Loucy (cell line): Measurements from ENCODE around the gene TET3.
"Not testable (repeated sequence)": the region's sequence is repeated elsewhere in the genome, so short reads cannot be mapped to it uniquely, and the experiment has no call there.

Experiments
- H2AFZ ChIP-seq: fragments of 200-600 bp; sonication (generic); 2 replicates; pipeline ENCODE4 v1.6.0; 2016; ENCODE audit warnings: antibody characterized with exemption, mild to moderate bottlenecking, low read length, moderate library complexity
- H3F3A ChIP-seq: fragments of 200-600 bp; 2 replicates; pipeline ENCODE4 v1.6.0; 2016; ENCODE audit warnings: antibody characterized with exemption, low read depth, mild to moderate bottlenecking
- H3K27me3 ChIP-seq: fragments of 200-600 bp; sonication (generic); 2 replicates; pipeline ENCODE4 v1.6.1; 2014; ENCODE audit warnings: low read length, mild to moderate bottlenecking; ENCODE audit not compliant: insufficient read depth, poor library complexity, severe bottlenecking
- H3K36me3 ChIP-seq: fragments of 200-600 bp; sonication (generic); 2 replicates; pipeline ENCODE4 v1.6.1; 2016; ENCODE audit warnings: low read length; ENCODE audit not compliant: insufficient read depth
- H3K4me1 ChIP-seq: fragments of 200-600 bp; sonication (generic); 2 replicates; pipeline ENCODE4 v1.5.1; 2014; ENCODE audit warnings: low read length, mild to moderate bottlenecking; ENCODE audit not compliant: insufficient read depth, poor library complexity, severe bottlenecking
- H3K4me2 ChIP-seq: fragments of 200-600 bp; sonication (generic); 2 replicates; pipeline ENCODE4 v1.6.0; 2014; ENCODE audit warnings: antibody characterized with exemption, low read length, low read depth, mild to moderate bottlenecking; ENCODE audit not compliant: poor library complexity, severe bottlenecking
- H3K4me3 ChIP-seq: fragments of 200-600 bp; sonication (generic); 2 replicates; pipeline ENCODE4 v1.5.1; 2014; ENCODE audit warnings: low read length, mild to moderate bottlenecking, mixed read lengths; ENCODE audit not compliant: poor library complexity, severe bottlenecking
- H3K79me2 ChIP-seq: fragments of 200-600 bp; sonication (generic); 2 replicates; pipeline ENCODE4 v1.6.1; 2014; ENCODE audit warnings: low read length; ENCODE audit not compliant: insufficient read depth
- H3K9ac ChIP-seq: fragments of 200-600 bp; sonication (generic); 2 replicates; pipeline ENCODE4 v1.6.0; 2014; ENCODE audit warnings: mild to moderate bottlenecking, low read depth, low read length, moderate library complexity; ENCODE audit not compliant: poor library complexity, severe bottlenecking
- H3K9me2 ChIP-seq: fragments of 200-600 bp; sonication (generic); replicated peaks from 2 replicates; pipeline ENCODE4 v1.6.1; 2016; ENCODE audit warnings: low read depth, low read length, mixed read lengths
- H3K9me3 ChIP-seq: fragments of 200-600 bp; sonication (generic); 2 replicates; pipeline ENCODE4 v1.6.1; 2014; ENCODE audit warnings: mild to moderate bottlenecking, antibody characterized with exemption, low read length, low read depth; ENCODE audit not compliant: insufficient read depth
- H4K20me1 ChIP-seq: fragments of 200-600 bp; sonication (generic); 2 replicates; pipeline ENCODE4 v1.6.0; 2014; ENCODE audit warnings: antibody characterized with exemption, low read length, mild to moderate bottlenecking; ENCODE audit not compliant: insufficient read depth, poor library complexity, severe bottlenecking
- EZH2phosphoT487 ChIP-seq: fragments of 200-600 bp; IDR thresholded peaks from 2 replicates; pipeline ENCODE4 v1.6.1; 2018; ENCODE audit warnings: antibody characterized with exemption, mild to moderate bottlenecking, moderate library complexity, borderline replicate concordance
- TF ChIP-seq, protein P1 (sequence below): fragments of 200-600 bp; sonication (generic); conservative IDR thresholded peaks from 2 replicates; pipeline ENCODE4 v1.5.1; 2014; ENCODE audit warnings: mild to moderate bottlenecking, antibody characterized with exemption, low read length

The TET3 gene

DNA sequence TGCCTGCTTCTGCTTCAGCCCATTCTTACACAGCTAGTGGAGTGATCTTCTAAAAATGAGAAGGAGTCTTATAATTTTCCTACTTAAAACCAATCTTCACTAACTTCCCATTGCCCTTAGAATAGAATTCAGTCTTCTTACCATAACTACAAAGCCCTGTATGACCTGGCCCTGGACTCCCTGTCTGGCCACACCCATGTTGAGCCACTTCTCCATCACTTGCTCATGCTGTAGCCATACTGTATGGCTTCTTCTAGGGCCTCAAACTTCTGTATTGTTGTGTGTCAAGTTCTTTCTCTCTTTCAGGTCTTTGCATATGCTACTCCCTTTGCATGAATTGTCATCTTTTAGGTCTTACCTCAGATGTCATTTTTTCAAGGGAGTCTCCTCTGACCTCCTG is 46.8 kb upstream of the TET3 start:
- no peak overlapping the region for H3K4me3 ChIP-seq
- H3K36me3 ChIP-seq = no peaks in the 10 kb centered on the region
- TF ChIP-seq, protein P1, sequence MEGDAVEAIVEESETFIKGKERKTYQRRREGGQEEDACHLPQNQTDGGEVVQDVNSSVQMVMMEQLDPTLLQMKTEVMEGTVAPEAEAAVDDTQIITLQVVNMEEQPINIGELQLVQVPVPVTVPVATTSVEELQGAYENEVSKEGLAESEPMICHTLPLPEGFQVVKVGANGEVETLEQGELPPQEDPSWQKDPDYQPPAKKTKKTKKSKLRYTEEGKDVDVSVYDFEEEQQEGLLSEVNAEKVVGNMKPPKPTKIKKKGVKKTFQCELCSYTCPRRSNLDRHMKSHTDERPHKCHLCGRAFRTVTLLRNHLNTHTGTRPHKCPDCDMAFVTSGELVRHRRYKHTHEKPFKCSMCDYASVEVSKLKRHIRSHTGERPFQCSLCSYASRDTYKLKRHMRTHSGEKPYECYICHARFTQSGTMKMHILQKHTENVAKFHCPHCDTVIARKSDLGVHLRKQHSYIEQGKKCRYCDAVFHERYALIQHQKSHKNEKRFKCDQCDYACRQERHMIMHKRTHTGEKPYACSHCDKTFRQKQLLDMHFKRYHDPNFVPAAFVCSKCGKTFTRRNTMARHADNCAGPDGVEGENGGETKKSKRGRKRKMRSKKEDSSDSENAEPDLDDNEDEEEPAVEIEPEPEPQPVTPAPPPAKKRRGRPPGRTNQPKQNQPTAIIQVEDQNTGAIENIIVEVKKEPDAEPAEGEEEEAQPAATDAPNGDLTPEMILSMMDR = no peak
- H3K79me2 ChIP-seq = peaks cover 28% of the 10 kb centered on the region; the same call in 1 of the 2 replicates
- H3K9ac ChIP-seq = no peak overlapping the region
- H3K4me2 ChIP-seq = no peak overlapping the region
- no peaks in the 10 kb centered on the region for H3F3A ChIP-seq
- H3K4me1 ChIP-seq = peaks cover 12% of the 10 kb centered on the region
- no peaks in the 10 kb centered on the region for H3K9me3 ChIP-seq
- no peaks in the 10 kb centered on the region for H3K9me2 ChIP-seq
- no peaks in the 10 kb centered on the region for H3K27me3 ChIP-seq
- H2AFZ ChIP-seq = no peak overlapping the region
- peaks cover 68% of the 10 kb centered on the region for H4K20me1 ChIP-seq

DNA sequence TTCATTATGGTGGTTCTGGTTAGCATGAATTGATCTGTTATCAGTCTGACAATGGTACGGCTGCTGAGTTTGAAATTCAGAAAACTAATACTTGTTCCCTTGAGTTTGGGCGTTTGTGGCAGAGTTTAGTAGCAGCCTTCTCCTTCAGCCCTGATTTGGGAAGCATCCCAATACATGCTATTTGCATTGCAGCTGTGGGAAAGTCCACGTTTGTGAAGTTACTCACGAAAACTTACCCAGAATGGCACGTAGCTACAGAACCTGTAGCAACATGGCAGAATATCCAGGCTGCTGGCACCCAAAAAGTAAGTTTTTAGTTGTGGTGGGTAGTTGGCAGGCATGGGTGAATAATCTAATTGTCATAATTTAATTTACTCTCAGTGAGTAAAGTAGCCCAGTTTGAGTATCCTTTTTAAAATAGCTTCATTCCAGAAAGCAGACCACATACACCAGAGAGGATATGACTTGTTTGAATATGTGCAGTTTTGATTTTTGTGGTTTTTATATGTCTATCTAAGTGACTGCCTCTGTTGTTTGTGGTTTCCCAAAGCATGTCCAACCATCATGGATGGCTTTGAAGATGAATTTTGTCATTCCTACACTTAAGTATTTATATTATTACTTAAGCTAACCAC is 45.9 kb upstream of the TET3 start:
- no peaks in the 10 kb centered on the region for H3K9me2 ChIP-seq
- TF ChIP-seq, protein P1 = no peak
- TF ChIP-seq EZH2phosphoT487 = peak; percentile 50; the same call in 1 of the 2 replicates
- 0 out of 2 replicates have a peak, but pooled peaks cover under 1% of the 10 kb centered on the region for H3K36me3 ChIP-seq
- no peaks in the 10 kb centered on the region for H3F3A ChIP-seq
- no peaks in the 10 kb centered on the region for H3K27me3 ChIP-seq
- H3K4me2 ChIP-seq = no peak overlapping the region
- H3K9ac ChIP-seq = no peak overlapping the region
- peaks cover 8% of the 10 kb centered on the region for H3K4me1 ChIP-seq
- H3K9me3 ChIP-seq = no peaks in the 10 kb centered on the region
- H2AFZ ChIP-seq = no peak overlapping the region
- peaks cover 67% of the 10 kb centered on the region for H4K20me1 ChIP-seq
- peaks cover 24% of the 10 kb centered on the region; the same call in 1 of the 2 replicates for H3K79me2 ChIP-seq
- H3K4me3 ChIP-seq = no peak overlapping the region

DNA sequence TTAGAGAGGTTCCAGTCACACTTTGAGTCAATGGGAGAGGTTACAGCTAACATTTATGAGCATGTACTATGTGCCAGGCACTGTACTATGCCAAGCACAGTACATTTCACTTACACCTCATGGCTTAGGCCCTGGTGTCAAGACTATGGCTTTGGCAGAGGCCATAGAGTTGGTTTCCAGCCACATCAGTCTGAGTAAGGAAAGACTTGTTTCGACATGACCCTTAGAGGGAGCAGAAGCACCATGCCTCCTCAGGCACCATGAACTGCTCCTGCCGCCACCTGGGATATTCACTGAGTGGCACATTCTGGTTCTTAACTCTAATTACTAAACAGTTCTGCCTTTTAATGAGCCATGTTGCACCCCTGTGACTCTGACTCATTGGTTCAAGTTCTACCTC is 45.3 kb upstream of the TET3 start:
- Histone ChIP-seq H3K9me2 (no peaks in the 10 kb centered on the region), H3K27me3 (no peaks in the 10 kb centered on the region), H3K4me3 (no peak overlapping the region), H3K79me2 (peaks cover 26% of the 10 kb centered on the region; the same call in 1 of the 2 replicates), H3K4me2 (no peak overlapping the region), H3F3A (no peaks in the 10 kb centered on the region), H3K9ac (no peak overlapping the region), H4K20me1 (peaks cover 70% of the 10 kb centered on the region), H3K36me3 (peaks cover 5% of the 10 kb centered on the region; the same call in 1 of the 2 replicates), H3K4me1 (peaks cover 8% of the 10 kb centered on the region), H3K9me3 (no peaks in the 10 kb centered on the region), H2AFZ (no peak overlapping the region)
- TF ChIP-seq, protein P1 = peak; percentile 44
- no peak for TF ChIP-seq EZH2phosphoT487

DNA sequence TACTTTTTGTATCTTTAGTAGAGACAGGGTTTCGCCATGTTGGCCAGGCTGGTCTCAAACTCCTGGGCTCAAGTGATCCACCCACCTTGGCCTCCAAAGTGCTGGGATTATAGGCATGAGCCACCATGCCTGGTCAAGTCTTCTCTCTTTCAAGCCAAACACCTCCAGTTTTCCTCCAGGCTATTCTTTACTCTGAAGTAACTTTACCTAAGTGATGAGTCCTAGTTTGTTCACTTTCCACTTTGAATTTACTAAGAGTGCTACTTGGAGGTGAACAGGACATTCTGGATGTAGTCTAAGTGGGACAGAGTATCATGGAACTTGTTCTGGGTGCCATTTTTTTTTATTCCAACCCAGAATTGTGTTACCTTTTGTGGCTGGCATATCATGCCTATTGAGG is 44.6 kb upstream of the TET3 start:
- H3K4me2 ChIP-seq = not testable (repeated sequence)

More for the DNA sequence above, 44.6 kb upstream of the TET3 start:
- peaks cover 11% of the 10 kb centered on the region; the same call in 1 of the 2 replicates for H3K36me3 ChIP-seq
- not testable (repeated sequence) for H3K9me2 ChIP-seq, H2AFZ ChIP-seq, H3K4me1 ChIP-seq, H3K9me3 ChIP-seq, H3K27me3 ChIP-seq, H3F3A ChIP-seq, H3K9ac ChIP-seq, H3K4me3 ChIP-seq
- peaks cover 31% of the 10 kb centered on the region for H3K79me2 ChIP-seq
- peaks cover 72% of the 10 kb centered on the region for H4K20me1 ChIP-seq
